ENCODE results near the gene WNT4. TPM values are rescaled to one million over a fixed set of nuclear protein-coding genes. Genes with fewer than 3 reads are reported as not detected.

Gene WNT4
- total and polyA plus RNA-seq, 2 of the 8 experiments (the other 6 are each of a cell fraction or from before 2014, with no cell fraction given): 1.3 to 6.6 TPM

- Histone ChIP-seq H3K27me3 (replicated peaks in 1 of 4; ENCODE audit: control insufficient read depth in 3 of 4, extremely low read depth in 1 of 4, insufficient read depth in 3 of 4, low read length in 3 of 4) (no peaks in the 10 kb centered on the region), H3K4me2 (ENCODE audit: insufficient read depth in 1 of 2, low read depth in 2 of 2, low read length in 2 of 2) (peak overlapping the region; percentile 28 to 42; a peak in 3 of 4 replicates), H2BK12ac (ENCODE audit: low read depth, low read length) (no peak overlapping the region), H2BK20ac (ENCODE audit: low read length) (no peak overlapping the region), H3K4me1 (replicated peaks in 1 of 4; ENCODE audit: control insufficient read depth in 3 of 4, insufficient read depth in 4 of 4, low read length in 3 of 4) (peaks cover 4 to 24% (median 18%) of the 10 kb centered on the region in 4 experiments; a peak in 5 of 7 replicates), H3K79me1 (ENCODE audit: low read depth, low read length) (peaks cover 3% of the 10 kb centered on the region), H4K5ac (ENCODE audit: insufficient read length, low read depth, low read length) (no peak overlapping the region), H3K4me3 (ENCODE audit: extremely low read depth in 1 of 4, insufficient read depth in 2 of 4, low read depth in 3 of 4, low read length in 4 of 4) (no peak overlapping the region), H2AK5ac (ENCODE audit: low read depth, low read length) (no peak overlapping the region), H3K27ac (ENCODE audit: low read depth, low read length) (no peak overlapping the region), H3K79me2 (ENCODE audit: control insufficient read depth in 1 of 2, insufficient read depth in 2 of 2, low read length in 2 of 2) (peaks cover 3 to 58% of the 10 kb centered on the region in 2 experiments; a peak in 3 of 4 replicates), H4K8ac (ENCODE audit: extremely low read depth, insufficient read depth, low read length) (no peak overlapping the region), H3K23me2 (ENCODE audit: low read depth, low read length) (no peaks in the 10 kb centered on the region; the same call in 1 of the 2 replicates), H3K9ac (replicated peaks in 1 of 4; ENCODE audit: extremely low read depth in 1 of 4, low read depth in 3 of 4, low read length in 3 of 4) (no peak overlapping the region), H2BK120ac (replicated peaks; ENCODE audit: low read depth, low read length) (no peak overlapping the region), H3K56ac (replicated peaks; ENCODE audit: insufficient read length, low read depth, low read length) (no peak overlapping the region), H3K4ac (replicated peaks; ENCODE audit: insufficient read length, low read depth, low read length) (no peak overlapping the region), H2BK5ac (ENCODE audit: low read depth, low read length) (no peak overlapping the region; the same call in 1 of the 2 replicates), H3K18ac (ENCODE audit: extremely low read depth, low read length) (no peak overlapping the region), H3K9me3 (ENCODE audit: insufficient read depth in 2 of 2, low read depth in 1 of 2, low read length in 1 of 2) (no peaks in the 10 kb centered on the region), H4K20me1 (replicated peaks in 1 of 2; ENCODE audit: control insufficient read depth in 1 of 2, insufficient read depth in 2 of 2, low read length in 2 of 2) (peaks cover 1 to 4% of the 10 kb centered on the region in 2 experiments), H3K36me3 (ENCODE audit: control insufficient read depth in 2 of 4, insufficient read depth in 4 of 4, low read length in 3 of 4) (peaks cover 0 to 23% (median 3%) of the 10 kb centered on the region in 4 experiments; a peak in 4 of 8 replicates), H2AFZ (ENCODE audit: low read length) (no peak overlapping the region), H4K91ac (replicated peaks; ENCODE audit: insufficient read length, low read length) (no peak overlapping the region), H2BK15ac (ENCODE audit: low read length) (no peak overlapping the region), H3K14ac (ENCODE audit: insufficient read length) (no peak overlapping the region), H3K23ac (ENCODE audit: insufficient read length) (no peak overlapping the region)
- ChIA-PET CTCF (ENCODE audit: partially characterized antibody) (interaction anchor here (0.6 to 1.2 kb wide), 3 partner anchors 16 to 66 kb away, joined by 3 to 6 read pairs (median 3); no protein-coding TSS in a partner anchor), POLR2A (ENCODE audit: partially characterized antibody) (interaction anchor here (1.0 to 2.3 kb wide), 2 partner anchors 13 to 37 kb away, joined by 3 to 8 read pairs; partner anchors contain the start of gene CDC42)
- WGBS, 2 experiments (ENCODE audit: extremely low coverage in 1 of 2, insufficient coverage in 1 of 2, insufficient read length in 1 of 2, insufficient replicate concordance in 2 of 2, low coverage in 1 of 2, low lambda C conversion rate in 2 of 2, missing lambda C conversion rate in 1 of 2): 42% methylated on average over 6 of the region's 6 CpGs; no CpG with 5 or more reads in 1 of the 2 experiments
- peak; percentile 36 for FAIRE-seq
- DNase-seq (ENCODE audit: low read depth in 1 of 2, low spot score in 2 of 2): no peak
- no peak for TF ChIP-seq YY1 (IDR thresholded peaks at IDR 0.05; ENCODE audit: low read depth, low read length)
- no peak for TF ChIP-seq CREB1 (IDR thresholded peaks at IDR 0.05)
- TF ChIP-seq CBX5 (IDR thresholded peaks at IDR 0.05; ENCODE audit: low read depth, low read length): no peak
- no peak for TF ChIP-seq TAF1 (IDR thresholded peaks at IDR 0.05; ENCODE audit: low read depth, low read length)
- TF ChIP-seq SUZ12 (IDR thresholded peaks at IDR 0.05; ENCODE audit: low read length): no peak
- TF ChIP-seq EGR1 (IDR thresholded peaks at IDR 0.05; ENCODE audit: borderline replicate concordance, low read depth, low read length): no peak
- TF ChIP-seq NANOG (IDR thresholded peaks at IDR 0.05; ENCODE audit: insufficient read depth, low read depth, low read length, poor library complexity, severe bottlenecking): no peak
- no peak for TF ChIP-seq GABPA (IDR thresholded peaks at IDR 0.05; ENCODE audit: borderline replicate concordance, insufficient read depth, low read length)
- TF ChIP-seq KDM4A (IDR thresholded peaks at IDR 0.05; ENCODE audit: low read depth, low read length, severe bottlenecking): no peak
- TF ChIP-seq RNF2 (IDR thresholded peaks at IDR 0.05; ENCODE audit: borderline replicate concordance, low read depth, low read length, missing control alignments, poor library complexity, severe bottlenecking): no peak
Measured at GRCh38 chr1:22089787-22090186, 53.1 kb downstream of the WNT4 start.
